Suppressor macrophage treated with lipopolysaccharide for 4 hours (primary cell): ENCODE results near the gene MLLT6.

Experiments
- DNase-seq: peaks from one replicate; pipeline ENCODE4 v3.0.0-alpha.2; 2020

The MLLT6 gene

DNA sequence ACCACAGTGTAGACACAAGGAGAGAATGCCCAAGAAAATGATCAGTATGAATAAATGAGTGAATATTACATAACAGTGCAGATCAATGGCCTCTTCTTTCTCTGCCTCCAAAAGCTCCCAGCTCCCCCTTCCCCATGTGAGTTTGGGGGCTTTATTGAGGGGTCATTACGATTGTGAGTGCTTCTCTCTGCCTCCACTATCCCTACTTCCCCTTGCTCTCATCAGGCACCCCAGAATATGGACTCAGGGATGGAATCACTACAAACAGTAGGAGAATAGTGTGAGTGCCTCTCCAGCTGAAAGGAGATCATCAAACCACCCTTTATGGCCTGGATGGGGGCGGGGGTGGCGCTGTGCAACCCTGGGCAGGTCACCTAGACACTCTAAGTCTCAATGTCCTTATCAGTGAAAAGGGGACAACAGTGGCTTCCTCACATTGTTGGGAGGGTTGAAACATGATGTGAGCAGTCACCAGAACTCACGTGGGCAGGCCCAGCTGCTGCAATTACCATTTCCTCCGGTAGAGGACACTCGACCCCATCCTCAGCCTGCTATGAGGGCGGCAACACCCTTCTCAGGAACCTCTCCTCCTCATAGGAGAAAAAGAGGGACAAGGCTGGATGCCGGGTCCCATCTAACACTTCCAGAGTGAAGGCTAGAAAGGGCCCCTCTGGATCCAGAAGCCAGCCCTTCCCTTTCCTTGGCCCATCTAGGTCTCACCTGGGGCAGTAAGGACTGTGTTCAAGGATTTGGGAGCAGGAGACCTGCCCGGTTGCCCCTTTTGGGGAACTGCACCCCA is 28.2 kb upstream of the MLLT6 start:
- peak; percentile 94 for DNase-seq

DNA sequence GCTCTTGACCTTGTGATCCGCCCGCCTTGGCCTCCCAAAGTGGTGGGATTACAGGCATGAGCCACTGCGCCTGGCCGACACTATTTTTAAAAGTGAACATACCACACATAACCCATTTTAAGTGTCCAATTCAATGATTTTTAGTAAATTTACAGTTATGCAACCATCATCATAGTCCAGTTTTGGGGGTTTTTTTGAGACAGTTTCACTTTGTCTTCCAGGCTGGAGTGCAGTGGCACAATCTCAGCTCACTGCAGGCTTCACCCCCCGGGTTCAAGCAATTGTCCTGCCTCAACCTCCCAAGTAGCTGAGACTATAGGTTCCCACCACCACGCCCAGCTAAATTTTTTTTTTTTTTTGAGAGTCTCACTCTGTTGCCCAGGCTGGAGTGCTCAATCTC is 27.3 kb upstream of the MLLT6 start:
- DNase-seq: peak; percentile 52

DNA sequence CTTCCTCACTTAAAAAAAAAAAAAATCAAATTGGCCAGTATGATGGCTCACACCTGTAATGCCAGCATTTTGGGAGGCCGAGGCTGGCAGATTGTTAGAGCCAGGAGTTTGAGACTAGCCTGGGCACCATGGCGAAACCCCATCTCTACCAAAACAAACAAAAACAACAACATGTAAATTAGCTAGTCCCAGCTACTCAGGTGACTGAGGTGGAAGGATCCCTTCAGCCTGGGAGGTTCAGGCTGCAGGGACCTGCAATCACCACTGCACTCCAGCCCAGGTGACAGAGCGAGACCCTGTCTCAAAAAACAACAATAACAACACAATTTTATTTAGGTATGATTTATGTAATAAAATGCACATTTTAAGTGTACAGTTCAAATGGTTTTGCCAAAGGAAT is 24.0 kb upstream of the MLLT6 start:
- DNase-seq: no peak

DNA sequence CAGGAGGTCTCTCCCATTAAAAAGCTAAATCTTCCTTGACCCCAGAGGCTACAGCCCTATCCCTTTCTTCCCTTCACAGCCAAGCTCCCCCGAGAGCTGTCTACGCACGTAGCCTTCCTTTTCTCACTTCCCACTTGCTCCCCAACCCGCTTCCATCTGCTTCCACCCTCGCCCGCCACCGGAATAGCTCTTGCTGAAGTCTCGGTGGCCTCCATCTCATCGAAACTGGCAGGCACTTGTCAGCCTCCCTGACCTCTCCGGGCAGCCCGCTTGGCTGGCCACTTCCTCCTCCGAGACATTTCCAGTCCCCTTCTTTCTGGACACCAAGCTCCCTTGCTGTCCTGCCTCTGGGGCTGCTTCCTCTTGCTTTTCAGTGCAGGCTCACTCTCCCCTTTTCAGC is 19.6 kb upstream of the MLLT6 start:
- peak; percentile 87 for DNase-seq

DNA sequence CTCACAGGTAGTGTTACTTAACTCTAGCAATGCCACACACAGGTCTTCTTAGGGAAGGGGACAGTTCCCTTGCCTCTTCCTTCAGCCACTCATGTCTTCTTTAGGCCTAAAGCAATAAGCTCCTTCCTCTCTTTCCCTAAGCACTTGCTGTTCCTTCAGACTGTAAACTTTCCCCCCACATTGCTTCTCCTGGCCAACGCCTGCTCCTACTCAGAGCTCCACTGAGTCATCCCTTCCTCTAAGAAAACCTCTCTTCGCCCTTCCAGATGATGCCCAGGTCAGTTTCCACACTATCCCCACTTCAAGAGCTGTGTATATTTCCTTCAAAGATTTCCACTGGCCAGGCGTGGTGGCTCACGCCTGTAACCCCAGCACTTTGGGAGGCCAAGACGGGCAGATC is 17.8 kb upstream of the MLLT6 start:
- DNase-seq: no peak

DNA sequence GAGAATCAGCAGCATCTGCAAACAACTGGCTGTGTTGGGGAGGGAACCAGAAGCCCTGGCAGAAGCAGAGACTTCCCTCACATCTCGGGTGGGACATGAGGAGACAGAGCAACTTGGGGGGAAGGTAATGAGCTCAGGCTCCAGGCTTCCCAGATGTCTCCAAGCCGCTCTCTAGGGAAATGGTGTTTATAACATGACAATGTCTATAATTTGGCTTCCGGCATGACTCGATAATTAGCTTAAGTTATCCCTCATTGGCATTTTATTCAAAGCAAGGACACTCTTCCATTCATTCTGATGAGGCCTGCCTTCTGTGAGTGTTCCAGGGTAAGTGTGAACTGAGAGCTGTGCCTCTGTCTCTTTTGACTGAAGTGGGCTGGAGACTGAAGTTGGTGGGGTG is 14.7 kb upstream of the MLLT6 start:
- DNase-seq: no peak

DNA sequence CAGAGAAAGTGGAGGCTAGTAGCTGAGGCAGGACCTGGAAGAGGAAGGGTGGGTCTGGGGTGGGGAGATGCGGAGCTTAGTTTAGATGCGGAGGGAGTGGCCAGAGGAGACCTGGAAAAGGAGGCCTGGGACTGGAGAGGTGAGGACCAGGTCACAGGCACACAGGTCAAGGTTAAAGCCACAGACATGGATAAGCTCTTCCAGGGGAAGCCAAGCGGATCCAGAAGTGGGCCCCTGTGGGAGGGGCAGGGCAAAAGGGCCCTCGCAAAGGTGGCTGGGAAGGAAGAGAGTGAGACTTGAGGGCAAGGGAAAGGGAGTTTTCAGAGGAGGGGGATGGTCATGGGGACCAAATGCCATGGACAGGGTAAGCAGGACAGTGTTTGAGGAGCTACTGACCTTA is 13.9 kb upstream of the MLLT6 start:
- DNase-seq: no peak

DNA sequence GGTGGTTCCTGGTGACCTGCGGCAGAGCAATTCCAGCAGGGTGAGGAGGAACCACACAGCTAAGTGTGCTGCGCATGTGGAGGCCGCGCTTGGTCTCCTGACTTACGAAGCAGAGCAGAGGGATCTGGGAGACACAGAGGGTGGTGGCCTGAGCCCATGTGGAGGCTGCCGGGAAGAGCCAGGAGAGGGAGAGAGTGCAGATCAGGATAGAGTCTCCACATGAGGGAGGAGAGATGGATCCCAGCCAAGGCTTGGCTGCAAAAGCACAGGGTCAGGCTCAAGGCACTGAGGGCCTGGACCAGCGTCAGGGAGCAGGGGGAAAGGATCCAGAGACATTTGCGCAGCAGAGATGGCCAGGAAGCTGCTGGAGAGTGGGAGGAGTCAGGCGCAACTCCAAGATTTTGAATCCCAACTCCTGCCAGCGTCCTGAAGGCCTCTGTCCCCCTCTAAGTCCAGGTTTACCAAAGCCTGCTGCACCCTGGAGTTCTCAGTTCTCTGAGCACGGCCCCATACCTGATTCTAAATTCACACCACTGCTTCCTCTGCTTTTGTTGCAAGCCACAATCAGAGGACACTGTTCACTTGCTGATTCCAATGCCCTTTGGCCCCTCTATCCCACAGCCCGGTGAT is 11.3 kb upstream of the MLLT6 start:
- DNase-seq: no peak

DNA sequence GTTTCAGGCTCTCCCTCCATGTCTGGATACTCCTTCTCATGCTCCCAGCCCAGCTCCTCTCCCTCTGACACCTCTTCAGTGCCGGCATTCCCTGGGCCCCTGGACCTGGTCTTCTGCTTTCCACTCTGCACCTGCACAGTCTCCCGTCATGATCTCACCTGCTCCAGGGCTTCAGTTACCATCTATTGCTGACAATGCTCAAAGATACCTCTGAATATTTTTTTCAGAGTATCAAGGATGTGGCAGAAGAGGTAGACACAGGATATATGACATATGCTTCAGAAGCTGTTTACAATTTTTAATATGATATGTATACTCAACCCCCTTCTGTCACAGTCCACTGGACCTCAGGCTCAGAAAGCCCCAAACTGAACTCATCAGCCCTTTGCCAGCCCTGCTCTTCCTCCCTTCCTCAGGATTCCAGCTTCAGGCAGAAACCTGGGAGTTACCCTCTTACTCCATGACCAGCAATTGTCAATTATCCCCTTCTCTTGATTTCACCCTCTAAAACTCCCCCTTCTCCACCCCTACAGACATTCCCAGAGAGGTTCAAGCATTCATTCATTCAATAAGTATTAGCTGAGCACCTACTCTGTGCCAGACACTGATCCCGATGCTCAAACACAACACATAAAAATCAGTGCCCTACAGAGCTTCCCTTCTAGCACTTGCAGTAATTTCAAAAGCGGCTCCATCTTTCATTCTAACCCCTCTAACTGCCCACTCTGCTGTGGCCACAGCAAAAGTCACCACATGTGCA is 7.8 kb upstream of the MLLT6 start:
- DNase-seq: no peak

DNA sequence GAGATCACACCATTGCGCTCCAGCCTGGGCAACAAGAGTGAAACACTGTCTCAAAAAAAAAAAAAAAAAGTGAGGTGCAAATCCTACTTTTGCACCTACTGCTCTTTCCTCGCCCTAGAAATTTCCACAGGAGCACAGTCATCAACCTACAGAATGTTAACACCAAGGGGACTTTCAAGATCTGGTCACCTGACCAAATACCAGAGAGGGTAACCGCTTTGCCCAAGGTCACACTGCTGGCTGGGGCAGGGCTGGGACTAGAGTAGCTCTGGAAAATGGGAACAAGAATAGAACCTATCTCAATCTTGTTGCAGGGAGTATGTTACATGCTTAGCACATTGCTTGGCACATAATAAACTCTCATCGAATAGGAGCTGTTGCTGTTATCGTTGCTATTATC is 6.3 kb upstream of the MLLT6 start:
- DNase-seq: no peak

DNA sequence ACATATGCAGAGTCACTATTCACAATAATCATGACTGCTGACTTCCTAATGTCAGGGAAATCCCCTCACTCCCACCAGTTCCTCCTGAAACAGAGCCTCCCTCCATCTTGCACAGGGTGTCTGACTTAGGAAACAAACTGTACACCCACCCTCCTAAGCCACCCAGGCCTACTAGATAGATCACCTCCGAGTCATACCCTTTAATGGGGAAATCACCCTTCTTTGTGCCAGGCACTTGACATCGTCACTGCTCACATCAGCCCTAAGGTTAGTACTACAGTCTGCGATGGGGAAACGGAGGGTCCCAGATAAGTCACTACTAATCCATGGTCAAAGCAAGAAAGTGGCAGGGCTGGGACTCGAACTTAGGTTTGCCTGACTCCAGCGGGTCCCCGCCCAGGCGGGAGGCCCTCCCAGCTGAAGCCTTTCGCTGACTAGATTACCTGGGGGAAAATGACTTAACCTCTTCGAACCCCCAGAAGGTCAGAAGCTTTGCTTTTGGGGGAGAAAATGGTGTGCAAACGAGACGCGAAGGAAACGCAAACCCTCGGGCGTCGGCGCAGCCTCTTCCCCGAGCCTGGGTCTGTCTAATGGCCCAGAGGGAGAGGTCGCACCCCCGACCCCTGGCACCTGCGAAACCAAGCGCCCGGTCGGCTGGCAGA is 3.4 kb upstream of the MLLT6 start:
- peak; percentile 98 for DNase-seq

DNA sequence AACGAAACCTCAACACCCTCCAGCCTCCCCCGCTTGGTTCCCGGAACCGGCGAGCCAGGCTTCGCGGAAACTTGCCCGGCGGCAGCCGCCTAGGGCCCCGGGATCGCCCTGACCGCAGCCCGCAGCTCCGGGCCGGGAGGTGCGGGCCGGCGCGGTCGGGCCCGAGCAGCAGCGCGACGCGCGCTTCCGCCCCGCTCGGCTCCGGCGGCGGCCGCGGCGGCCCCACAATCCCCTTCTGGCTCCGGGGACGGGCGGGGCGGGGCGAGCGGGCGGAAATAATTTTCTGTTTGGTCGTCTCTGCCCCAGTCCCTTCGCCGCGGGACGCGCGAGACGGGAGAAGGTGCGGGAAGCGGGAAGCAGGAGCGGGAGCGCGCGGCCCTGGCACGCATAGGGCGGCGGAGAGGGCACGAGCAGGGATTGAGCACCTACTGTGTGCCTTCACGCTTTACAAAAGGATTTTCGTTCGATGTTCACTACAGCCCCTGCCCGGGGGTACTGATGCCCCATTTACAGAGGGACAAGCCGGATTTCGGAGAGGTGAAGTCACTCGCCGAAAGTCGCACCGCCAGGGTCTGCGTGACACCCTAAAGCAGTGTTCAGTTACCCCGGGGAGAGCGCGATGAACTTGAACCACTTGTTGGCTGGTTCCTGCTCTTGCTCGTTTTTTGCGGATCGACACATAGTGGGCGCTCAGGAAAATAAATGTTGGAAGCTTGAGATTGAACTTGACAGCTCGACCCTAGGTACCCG is 2.7 kb upstream of the MLLT6 start:
- peak; percentile 92 for DNase-seq

DNA sequence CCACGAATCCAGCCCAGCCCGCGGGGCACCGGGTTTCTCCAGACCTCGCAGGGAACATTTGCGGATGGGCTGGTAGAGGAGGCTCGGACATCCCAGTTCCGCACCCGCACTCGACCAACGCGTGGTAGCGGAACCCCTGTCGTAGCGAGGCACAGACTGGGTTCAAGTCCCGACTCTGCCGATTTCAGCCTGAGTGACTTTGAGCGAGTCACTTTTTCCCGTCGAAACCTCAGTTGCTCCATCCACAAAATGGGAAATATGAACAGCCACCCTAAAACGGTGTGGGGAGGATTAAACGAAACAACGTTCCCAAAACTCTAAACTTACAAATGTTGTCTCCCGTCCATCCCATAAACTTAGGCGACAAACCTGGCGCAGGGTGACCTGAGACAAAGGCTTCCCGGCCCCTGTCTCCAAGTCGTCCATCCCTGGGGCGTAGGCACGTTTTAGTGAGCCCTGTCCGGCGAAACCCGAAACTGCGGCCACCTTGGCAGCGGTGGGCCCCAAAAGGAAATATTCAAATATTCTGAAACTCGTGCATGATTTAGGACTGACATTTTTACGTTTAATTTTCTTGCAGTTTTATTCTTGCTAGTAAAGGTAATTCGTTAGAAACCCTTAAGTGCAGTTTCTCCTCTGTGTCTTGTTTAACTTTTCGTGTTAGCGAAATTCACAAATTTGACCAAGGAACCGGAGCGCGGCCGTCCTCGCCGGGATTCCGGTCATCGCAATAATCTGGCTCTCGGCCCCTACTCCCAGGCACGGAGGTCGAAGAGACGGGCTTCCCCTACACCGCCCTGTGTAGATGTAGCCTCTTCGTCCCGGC is 1.9 kb upstream of the MLLT6 start:
- DNase-seq: peak; percentile 63

DNA sequence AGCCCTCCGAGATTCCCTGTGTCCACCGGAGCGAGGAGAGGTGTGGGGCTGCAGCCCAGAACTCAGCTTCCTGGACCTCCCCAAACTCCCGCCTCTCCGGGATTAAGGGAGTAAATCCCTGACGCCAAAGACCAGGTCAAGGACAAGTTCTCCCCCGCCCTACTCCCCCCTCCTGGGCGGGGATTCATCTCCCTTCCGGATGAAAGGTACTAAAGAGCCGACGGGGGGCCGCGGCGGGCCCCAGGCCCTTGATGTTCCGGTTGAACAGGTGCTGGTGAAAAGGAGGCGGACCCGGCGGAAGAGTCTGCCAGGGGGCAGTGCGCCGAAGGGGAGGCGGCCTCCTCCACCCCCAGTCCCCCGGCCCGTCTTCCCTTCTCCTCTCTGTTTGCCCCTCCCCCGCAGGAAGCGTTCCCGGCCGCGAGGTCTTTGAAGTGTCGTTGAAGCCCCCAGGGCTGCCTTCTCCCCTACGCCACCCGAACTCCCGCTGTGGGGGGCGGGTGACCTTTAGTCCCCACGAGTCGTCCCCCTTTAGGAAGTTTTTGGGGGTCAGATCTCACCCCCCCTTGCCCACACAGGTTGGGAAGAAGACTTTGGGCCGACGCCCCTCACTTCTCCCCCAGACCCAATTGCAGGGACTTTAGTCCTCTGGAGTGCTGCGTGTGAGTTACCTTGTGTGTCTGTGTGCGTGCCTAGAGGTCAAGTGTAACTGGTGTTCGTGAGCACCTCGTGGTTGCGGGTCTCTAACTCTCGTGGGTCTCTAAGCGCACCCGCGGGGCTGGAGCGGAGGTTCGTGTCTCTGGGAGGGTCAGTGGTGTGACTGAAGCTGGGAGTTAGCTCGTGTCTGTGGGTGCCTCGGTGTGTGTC is 1.1 kb upstream of the MLLT6 start:
- DNase-seq: peak; percentile 85

DNA sequence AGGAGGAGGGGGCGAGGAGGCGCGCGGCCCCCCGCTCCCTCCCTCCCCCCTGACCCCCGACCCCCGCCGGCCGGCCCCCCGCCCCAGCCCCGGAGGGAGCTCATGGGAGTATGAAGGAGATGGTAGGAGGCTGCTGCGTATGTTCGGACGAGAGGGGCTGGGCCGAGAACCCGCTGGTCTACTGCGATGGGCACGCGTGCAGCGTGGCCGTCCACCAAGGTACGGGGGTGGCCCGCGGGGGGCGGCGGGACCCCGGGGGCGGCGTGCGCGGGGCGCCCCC is 390 bp downstream of the MLLT6 start:
- DNase-seq: no peak

DNA sequence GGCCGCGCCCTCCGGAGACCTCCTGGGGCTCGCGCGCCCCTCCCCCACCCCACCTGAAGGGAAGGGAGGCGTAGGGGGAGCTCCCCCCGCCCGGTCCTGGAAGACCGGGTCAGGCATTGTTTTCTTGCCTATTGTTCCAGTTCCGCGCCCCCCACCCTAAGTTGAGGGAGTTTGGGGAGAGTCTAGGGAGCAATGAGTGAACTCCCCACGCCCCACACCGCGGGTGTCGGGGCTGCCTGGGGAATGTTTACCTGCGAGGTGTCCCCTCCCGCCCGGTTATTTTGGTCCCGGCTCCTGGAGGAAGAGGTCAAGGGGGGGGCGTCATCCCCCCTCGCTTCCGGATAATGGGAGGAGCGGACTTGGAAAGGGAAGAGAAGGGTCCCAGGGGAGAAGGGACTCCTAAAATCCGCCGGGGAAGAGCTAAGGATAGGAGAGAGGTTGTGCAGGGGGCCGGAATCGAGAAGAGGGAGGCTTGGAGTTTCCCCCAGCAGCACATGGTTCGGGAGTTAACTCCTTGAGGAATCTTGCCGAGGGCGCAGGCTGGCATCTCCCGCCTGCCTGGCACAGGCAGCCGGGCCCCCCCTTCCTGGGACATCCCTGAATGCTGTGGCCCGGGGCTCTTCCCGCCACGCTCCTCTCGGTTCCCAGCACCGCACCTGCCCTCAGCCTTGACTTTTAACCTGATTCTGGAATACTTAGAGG is 881 bp downstream of the MLLT6 start:
- peak; percentile 36 for DNase-seq

DNA sequence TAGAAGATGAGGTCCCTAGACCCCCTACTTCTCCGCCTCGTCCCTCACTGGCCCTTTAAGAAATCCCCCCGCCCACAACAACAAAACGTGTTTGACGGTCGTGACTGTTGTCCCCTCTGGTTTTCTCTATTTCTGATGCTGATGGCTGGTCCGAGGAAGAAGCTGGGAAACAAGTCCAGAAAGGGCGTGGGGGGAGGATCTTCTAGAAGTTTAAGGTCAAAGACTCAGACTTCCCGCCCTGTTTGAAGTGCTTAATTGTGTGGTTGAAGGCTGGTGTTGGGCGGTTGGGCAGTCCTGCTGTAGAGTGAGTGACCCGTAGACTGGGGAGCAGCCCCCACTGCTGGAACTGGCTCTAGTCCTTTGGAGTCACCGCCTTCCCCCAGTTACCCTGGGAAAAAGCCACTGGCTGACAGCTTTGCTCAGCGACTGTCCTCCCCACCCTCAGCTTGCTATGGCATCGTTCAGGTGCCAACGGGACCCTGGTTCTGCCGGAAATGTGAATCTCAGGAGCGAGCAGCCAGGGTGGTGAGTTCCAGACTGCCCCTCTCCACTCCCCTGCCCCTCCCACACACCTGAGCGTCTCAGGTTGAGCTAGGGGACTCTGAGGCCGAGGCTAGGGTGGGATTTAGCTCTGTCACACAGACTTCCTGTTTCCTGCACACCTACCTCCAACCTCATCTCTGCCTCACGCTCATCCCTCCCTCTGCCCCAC is 1.6 kb downstream of the MLLT6 start:
- DNase-seq: peak; percentile 55

DNA sequence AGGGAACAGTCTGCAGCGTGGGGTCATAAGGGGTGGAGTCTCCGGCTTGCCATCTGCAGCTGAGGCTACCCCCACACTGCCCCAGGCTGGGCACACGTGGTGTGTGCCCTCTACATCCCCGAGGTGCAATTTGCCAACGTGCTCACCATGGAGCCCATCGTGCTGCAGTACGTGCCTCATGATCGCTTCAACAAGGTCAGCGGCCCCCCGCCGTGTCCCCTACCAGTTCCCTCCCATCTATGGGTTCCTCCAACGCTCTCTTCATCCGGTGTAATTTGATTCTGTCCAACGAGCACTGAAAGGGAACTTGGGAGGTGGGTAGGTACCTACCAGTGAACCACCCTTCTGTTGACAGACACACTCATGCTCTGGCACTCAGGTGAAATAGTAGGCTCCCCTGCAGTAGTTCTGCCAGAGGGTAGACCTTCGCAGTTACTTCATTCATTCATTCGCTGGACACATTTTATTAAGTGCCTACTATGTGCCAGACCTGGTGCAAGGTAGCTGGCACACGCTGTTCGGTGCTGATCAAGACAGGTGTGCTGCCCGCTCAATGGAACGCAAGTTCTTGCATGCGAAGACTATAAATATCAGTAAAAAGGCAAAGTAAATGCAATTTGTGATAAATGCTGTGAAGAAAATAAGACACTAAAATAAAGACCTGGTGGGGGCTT is 2.7 kb downstream of the MLLT6 start:
- no peak for DNase-seq
